Cerebellar cortex (tissue), 1 donor: ENCODE measurements around the gene CFLAR.
"Not testable (repeated sequence)": the region's sequence is repeated elsewhere in the genome, so short reads cannot be mapped to it uniquely, and the experiment has no call there.

Experiments
- DNase-seq: peaks from one replicate; pipeline ENCODE4 v3.0.0-alpha.2; 2015; ENCODE audit warnings: low spot score

Gene CFLAR

GRCh38 chr2:201149064-201149820, 33.3 kb downstream of the CFLAR start:
- no peak for DNase-seq

DNA sequence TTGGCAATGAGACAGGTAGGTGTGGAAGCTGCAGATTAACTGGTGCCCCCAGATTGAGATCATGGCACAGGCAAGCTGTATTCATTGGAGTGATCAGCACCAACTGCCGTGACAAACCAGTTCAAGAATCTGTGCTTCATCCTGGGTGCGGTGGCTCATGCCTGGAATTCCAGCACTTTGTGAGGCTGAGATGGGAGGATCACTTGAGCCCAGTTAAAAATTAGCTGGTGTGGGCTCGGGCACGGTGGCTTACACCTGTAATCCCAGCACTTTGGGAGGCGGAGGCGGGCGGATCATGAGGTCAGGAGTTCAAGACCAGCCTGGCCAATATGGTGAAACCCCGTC, 33.8 kb downstream of the CFLAR start:
- DNase-seq, result not testable (repeated sequence)

GRCh38 chr2:201150454-201151020, 34.6 kb downstream of the CFLAR start:
- no peak for DNase-seq

- no peak for DNase-seq
These were observed 35.4 kb downstream of the CFLAR start for GRCh38 chr2:201151127-201151981.

DNA sequence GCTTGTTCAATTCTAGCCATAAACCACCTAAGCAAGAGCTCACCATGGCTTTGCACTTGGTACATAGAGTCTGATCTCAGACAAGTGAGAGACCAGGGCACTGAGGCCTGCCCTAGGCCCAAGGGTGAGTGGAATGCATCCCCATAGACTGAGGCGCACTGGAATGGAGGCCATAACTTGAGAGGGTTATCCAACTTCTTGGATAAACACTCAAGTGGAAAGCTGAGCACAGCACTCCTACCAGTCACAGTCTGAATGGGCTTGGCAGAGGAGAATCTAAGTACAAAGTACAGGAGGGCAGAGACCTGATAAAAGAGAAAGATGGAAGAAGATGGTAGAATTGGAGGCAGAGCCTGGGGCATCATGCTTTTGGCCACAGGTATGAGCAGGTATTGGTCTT, 36.6 kb downstream of the CFLAR start:
- DNase-seq, result no peak

DNA sequence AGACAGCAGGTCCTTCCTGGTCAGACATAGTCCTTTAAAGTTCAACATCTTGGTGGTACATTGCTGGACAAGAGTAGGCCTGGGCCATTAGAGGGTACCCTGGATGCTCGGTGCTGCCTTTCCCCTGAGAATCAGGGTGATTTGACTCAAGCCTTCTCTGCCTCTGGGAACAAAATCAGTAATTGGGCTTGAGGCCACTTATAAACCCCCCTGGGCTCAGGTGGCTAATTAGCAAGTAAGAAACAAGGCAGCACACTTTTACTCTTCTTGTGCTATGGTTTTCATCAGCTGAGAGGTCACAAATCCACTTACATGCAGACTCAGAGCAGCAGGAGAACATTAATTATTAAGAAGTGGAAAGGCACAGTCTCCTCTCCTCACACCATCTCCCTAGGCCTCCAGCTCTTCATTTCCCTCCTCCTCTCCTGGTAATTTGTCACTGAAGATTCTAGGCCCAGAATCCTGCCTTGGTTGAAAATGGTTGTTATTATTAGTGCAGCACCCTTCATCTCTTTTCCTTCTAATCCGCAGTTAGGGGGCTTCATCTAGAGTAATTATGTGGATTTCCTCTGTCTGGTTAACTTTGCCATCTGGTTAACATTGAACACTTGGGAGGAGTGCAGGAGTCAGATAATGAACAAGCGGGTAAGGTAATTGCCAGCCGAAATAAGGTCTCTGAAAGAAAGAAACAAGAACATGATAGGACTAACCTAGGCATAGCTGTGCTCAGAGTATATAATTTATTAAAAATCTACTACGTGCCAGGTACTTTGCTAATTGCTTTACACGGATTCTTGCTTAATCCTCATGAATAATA, 37.2 kb downstream of the CFLAR start:
- no peak for DNase-seq

DNA sequence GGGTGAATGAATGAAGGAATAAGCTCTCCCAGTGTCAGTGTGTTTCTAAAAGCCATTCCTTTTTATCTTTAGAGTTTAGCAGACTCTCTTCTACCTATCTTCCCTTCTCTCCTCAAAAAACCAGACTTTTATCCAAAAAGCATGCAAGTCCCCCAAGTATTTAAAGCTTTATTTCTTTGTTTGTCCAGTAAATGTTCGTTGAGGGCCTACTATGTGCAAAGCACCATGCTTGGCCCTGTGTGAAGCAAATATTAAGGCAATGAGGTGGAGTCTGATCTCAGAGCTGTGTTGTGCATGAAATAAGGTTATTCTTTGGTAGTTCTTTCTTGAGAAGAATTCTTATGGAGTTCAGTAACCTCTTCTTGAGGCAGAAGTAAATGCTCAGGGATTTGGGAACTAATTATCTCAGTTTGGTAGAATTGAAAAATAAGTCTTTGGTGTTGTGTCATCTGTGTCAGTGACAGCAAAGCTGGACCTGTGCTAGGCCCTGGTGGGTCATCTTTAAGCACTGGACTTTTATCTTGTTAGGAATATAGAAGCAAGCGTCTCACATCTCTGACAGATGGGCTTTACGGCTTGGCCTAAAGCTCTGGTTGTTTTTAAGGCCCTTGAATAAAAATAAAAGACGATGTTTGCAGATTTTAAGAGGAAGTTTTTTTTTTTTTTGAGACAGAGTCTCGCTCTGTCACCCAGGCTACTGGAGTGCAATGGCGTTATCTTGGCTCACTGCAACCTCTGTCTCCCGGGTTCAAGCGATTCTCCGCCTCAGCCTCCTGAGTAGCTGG, 38.8 kb downstream of the CFLAR start:
- no peak for DNase-seq

DNA sequence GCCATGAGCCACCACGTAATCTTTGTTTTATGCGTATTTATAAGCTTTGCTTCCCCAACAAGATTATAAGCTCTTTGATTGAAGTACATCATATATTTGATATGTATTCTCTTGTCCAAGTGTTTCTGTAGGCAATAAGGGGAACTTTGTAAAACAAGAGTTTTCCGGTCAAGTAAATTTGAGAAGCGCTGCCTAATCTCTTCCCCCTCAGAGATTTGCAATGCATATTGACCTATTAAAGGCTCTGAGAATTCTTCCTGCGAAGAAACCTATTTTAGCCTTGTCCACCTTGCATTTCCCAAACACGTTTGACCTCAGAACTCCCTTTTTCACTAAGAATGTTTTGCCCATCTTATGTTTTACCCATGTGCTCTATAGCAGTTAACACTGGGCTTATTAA, 40.1 kb downstream of the CFLAR start:
- no peak for DNase-seq

DNA sequence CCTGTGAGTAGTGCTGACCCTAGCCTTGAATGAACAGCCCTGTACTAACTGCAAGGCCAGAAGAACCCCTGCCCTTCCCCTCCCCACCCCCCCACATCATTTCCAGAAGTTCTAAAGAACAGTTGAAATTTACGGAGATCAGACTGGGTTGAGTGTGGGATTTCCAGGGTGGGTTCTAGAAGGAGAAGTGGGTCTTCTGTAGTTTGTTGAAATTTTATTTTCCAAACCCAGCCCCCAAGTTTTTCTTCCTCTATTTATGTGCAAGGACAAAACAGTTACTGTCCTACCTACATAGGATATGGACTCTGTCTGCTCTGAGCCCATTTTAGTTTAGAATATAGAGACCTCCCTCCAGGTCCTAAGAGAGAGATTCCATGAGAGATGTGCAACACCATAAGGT, 40.7 kb downstream of the CFLAR start:
- no peak for DNase-seq

DNA sequence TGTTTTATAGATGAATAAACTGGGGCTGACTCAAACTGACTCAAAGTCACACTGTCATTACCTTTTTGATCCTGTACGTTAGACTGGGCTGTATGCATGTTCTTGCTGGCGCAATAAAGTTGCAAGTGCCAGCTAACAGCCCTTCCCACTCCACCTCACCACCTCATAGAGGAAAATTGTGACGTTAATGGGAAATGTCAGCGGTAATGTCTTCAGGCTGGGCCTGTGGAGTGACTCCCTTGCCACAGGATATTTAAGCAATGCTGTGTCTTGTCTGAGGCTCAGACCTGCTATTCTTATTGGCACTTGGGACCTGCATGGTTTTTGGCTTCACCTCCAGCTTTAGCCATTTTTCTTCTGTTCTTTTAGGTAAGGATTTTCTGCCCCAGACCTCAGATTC, 41.7 kb downstream of the CFLAR start:
- no peak for DNase-seq

GRCh38 chr2:201158111-201158929, 42.4 kb downstream of the CFLAR start:
- peak; percentile 83 for DNase-seq

DNA sequence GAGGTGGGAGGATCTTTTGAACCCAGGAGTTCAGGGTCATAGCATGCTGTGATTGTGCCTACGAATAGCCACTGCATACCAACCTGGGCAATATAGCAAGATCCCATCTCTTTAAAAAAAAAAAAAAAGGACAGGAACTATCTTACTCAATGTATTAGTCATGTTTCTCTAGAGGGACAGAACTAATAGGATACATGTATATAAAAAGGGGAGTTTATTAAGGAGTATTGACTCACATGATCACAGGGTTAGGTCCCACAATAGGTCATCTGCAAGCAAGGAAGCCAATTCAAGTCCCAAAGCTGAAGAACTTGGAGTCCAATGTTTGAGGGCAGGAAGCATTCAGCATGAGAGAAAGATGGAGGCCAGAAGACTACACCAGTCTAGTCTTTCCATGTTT, 48.2 kb downstream of the CFLAR start:
- DNase-seq, result no peak

DNA sequence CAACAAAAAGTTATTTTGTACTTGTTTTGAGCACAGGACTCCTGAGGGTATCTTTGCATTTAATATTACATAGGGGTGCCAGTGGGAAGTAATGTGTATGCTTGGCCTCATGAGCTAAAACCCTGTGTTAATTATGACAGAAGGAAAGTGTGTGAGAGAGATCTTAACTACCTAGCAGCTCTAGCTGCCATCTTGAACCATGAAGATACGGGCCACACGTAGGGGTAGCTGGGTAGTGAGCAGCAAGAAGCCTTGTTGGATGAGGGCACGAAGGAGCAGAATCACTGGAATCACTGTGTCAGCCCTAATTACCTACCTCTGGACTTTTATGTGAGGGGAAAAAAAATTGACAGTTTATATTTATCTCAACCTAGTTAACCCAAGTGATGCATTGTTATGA, 51.6 kb downstream of the CFLAR start:
- no peak for DNase-seq

GRCh38 chr2:201168496-201168895, 52.5 kb downstream of the CFLAR start:
- DNase-seq, result not testable (repeated sequence)

GRCh38 chr2:201171259-201171814, 55.4 kb downstream of the CFLAR start:
- DNase-seq, result no peak

DNA sequence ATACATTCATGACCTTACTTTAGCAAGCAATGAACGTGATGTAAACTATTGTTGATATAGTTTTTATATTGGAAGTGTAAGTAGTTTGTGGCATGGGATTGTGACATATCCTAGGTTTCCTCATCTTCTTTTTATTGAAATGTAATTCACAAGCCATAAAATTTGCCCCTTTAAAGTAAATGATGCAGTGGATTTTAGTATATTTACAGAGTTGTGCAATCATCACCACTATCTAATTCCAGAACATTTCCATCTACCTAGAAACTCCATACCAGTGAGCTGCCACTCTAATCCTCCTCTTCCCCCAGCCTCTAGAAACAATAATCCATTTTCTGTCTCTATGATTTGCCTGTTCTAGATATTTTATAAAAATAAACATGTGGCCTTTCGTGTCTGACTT, 56.3 kb downstream of the CFLAR start:
- DNase-seq, result no peak

- no peak for DNase-seq
These were observed 58.7 kb downstream of the CFLAR start for GRCh38 chr2:201174687-201175086.

- no peak for DNase-seq
These were observed 60.1 kb downstream of the CFLAR start for GRCh38 chr2:201176081-201176481.

DNA sequence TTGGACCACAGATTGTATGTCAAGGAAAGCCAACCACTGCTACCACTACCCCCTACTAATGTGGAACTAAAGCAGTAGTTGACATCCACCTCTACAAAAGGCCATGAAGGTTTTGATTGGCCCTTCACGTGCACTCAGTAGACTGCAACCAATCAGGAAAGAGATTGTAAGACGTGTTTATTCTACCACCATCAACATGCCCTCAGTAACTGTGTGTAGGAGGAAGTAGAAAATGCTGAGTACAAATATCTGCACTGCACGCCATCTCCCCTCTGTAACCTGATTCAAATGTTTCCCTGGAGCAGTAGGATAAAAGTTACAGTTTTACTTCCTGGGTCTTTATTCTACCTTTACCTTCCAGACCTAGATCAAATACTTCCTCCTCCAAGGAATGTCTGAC, 64.0 kb downstream of the CFLAR start:
- DNase-seq, result no peak

DNA sequence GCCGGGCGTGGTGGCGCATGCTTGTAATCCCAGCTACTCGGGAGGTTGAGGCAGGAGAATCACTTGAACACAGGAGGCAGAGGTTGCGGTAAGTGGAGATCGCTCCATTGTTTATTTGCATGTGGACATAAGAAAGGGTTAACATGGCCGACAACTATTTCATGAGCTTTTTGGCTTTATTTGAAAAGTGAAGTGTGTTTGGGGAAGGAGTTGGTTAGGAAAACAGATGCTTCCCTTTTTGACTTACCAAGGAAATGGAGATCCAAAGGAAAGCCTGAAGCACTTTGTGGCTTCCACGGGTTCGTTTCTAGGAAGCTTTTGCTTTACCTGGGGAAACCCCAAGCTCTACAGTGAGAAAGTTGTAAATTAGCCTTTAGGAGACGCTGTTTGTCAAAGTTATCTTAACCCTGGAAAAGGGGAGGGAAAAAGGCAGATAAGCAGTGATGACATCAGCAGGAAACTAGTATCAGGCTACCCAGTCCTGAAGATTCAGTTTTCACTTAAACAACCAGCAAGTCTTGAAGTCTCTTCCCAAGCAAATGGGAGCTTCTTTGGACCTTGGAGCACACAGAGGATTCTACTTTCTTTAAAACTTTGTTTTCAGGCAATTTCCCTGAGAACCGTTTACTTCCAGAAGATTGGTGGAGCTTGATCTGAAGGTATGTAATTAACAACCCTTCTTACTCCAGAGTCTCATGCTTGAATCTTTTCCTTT, 66.8 kb downstream of the CFLAR start, which contains the start of gene CASP10:
CASP10 (plus strand) TSS at position 492 of the 715 bp plus-strand sequence. CDS start 2,637 bp downstream, outside the sequence.
- DNase-seq, result peak; percentile 12
